CD1c-positive myeloid dendritic cell (primary cell): ENCODE results near the gene PKDCC.
A peak's percentile ranks its signal among the peaks of the same experiment; 100 is the strongest.

ENCODE experiments used
- DNase-seq: peaks from one replicate; pipeline ENCODE4 v3.0.0-alpha.2; 2016; ENCODE audit errors: extremely low spot score

PKDCC gene

GRCh38 chr2:42050010-42050702, 2.3 kb downstream of the PKDCC start:
- DNase-seq, result no peak

- no peak for DNase-seq
Observed at GRCh38 chr2:42050703-42051542, 3.1 kb downstream of the PKDCC start.

- no peak for DNase-seq
Observed at GRCh38 chr2:42051543-42052235, 3.9 kb downstream of the PKDCC start.

GRCh38 chr2:42052702-42053481, 5.1 kb downstream of the PKDCC start:
- DNase-seq, result no peak

- DNase-seq, result no peak
Observed at GRCh38 chr2:42053482-42053790, 5.6 kb downstream of the PKDCC start.

- DNase-seq, result no peak
Observed at GRCh38 chr2:42053791-42054701, 6.2 kb downstream of the PKDCC start.

- no peak for DNase-seq
Observed at GRCh38 chr2:42054714-42055430, 7.1 kb downstream of the PKDCC start.

GRCh38 chr2:42055573-42056514, 8.0 kb downstream of the PKDCC start:
- no peak for DNase-seq

- no peak for DNase-seq
Observed at GRCh38 chr2:42057159-42057901, 9.5 kb downstream of the PKDCC start.

- no peak for DNase-seq
Observed at GRCh38 chr2:42057902-42058450, 10.2 kb downstream of the PKDCC start.

GRCh38 chr2:42059261-42059898, 11.6 kb downstream of the PKDCC start:
- no peak for DNase-seq

GRCh38 chr2:42060028-42060427, 12.2 kb downstream of the PKDCC start:
- DNase-seq, result no peak

GRCh38 chr2:42060718-42061619, 13.1 kb downstream of the PKDCC start:
- DNase-seq, result peak; percentile 76

GRCh38 chr2:42061839-42062238, 14.0 kb downstream of the PKDCC start:
- DNase-seq, result no peak

GRCh38 chr2:42063431-42064171, 15.8 kb downstream of the PKDCC start:
- no peak for DNase-seq

GRCh38 chr2:42064417-42064942, 16.7 kb downstream of the PKDCC start:
- no peak for DNase-seq
